Central memory CD4-positive, alpha-beta T cell (primary cell): ENCODE data around the gene KIF21B.

Experiments
- DNase-seq: peaks from one replicate; pipeline ENCODE4 v3.0.0; 2022

KIF21B gene

DNA sequence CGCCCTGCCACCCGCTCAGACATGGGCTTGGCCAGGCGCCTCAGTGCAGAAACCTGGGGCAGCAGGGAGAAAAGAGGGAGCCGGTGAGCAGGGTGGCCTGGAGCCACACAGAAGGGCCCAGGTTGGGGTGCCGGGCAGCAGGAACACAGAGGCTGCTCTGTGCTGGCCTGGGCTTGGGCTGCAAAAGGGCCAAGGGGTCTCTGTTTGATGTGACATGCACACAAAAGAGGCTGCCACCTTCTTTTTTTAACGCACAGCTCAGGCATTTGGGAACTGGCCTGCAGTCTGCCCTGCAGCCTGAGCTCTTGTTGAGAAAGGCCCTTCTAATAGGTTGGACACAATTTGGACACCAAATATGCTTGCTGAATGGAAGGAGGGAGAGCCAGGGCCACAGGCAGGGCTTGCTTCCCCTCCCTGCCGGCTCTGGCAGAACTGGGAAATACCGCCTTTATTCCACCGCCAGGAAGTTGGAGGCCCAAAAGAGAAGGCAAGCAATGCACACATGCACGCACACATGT lies 32.4 kb downstream of the KIF21B start:
- DNase-seq: no peak

- DNase-seq: no peak
These were observed 33.4 kb downstream of the KIF21B start for GRCh38 chr1:200990114-200990513.

GRCh38 chr1:200989337-200989736 lies 34.2 kb downstream of the KIF21B start:
- DNase-seq: no peak

DNA sequence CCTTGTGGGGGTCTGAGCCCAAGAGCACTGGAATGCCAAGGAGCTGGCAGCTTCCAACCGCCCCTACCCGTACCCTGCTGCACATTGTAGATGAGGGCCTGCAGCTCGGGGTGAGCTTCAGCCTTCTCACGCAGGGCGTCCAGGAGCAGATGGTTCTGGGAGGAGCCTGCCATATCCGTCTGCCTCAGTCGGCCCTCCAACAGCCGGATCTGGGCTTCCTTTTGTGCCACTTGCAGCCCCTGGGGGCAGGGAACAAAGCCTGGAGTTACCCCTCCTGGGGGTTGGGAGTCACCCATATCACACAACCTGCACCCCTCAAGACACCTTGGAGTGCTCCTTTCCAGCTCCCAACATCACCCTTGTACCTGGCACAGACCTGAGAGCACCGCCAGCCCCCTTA lies 34.8 kb downstream of the KIF21B start:
- DNase-seq: no peak

GRCh38 chr1:200985481-200985880 lies 38.0 kb downstream of the KIF21B start:
- no peak for DNase-seq

- DNase-seq: no peak
These were observed 40.4 kb downstream of the KIF21B start for GRCh38 chr1:200983035-200983561.

DNA sequence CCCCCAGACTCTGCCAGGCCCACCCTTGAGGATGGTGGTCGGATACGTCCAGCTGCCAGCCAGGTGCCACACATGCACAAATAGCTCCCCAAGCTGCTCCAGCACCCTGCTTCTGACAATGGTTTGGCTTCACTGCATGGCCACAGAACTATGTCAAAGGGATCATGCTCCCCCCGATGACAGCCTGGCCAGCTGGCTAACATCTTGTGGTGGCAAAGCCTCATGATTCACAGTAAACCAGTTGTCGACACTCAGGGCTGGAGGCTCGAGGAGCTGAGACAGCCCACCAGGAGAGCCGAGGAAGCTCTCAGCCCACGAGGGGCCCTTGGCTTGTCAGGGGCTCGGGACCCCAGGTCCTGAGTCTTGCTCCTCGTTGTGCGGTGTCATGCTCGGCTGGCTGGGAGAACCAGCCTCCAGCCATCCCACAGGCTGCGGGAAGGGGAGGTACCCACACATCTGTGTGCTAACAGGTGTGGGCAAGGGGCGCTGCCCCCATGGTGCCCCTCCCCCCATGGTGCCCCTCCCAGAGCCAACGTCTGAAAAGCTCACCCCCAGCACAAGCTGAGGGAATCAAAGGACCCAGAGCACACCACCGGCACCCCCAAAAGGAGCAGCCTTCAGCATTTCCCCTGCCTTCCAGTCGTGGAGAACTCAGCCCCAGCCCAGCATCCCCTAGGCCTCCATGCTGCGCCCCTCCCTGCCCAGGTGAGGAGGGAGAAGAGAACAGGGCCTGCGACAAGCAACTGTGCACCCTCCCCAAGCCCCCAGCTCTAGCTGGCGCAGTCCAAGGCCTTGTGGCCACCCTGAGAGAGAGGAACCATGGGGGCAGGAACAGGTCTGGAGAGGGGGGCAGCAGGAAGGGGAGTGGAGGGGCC lies 41.2 kb downstream of the KIF21B start:
- DNase-seq: no peak

- no peak for DNase-seq
These were observed 42.2 kb downstream of the KIF21B start for GRCh38 chr1:200981278-200981677.

DNA sequence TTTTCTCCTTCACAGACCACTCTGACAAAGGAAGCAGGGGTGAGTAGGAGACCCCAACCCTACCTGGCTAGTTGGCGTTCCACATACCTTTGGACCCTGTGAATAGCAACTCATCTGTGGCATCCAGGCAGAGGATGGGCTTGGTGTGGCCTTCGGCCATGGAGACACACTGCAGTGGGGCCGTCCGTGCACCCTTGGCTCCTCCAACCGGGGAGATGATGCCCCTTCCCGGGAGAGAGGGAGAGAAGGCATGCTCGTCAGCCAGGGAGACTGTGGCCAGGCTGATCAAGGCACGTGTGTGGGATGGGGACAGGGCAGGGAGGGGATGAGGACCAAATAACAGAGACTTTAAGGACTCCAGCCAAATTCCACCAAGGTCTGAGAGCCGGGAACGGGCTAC lies 42.6 kb downstream of the KIF21B start:
- DNase-seq: no peak

GRCh38 chr1:200980452-200980772 lies 43.1 kb downstream of the KIF21B start:
- no peak for DNase-seq

DNA sequence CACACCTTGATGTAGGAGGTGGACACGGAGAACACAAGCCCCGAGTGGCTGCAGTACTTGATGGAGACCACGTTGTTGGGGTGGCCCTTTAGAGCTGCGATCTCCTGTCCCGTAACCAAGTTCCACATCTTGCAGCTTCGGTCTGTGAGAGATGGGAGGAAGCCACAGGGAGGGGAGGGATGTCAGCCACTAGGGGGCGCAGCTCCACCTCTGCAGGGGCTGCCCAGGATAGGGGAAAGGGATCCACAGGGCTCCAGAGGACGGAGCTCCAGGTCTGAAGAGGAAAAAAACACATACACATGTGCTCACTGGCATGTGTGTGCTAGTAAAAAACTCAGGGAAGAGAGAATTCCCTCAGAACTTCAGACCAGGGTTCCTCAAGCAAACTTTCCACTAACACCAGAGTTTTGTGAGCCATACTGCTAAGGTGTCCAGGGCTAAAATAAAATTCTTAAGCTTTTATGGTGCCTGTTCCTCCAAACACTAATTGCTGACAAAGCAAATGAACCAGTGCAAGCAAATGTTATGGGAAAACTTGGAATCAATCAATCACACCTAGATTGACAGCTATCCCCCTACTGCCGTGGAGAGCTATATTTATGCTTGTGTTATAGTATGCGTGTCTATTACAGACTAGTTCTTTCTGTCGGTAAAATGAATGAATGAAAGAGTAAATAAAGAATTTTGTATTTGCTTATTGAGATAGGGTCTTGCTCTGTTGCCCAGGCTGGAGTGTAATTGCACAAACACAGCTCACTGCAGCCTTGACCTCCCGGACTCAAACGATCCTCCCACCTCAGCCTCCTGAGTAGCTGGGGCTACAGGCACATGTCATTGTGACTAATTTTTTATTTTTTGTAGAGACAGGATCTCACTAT lies 43.7 kb downstream of the KIF21B start:
- peak; percentile 46 for DNase-seq

DNA sequence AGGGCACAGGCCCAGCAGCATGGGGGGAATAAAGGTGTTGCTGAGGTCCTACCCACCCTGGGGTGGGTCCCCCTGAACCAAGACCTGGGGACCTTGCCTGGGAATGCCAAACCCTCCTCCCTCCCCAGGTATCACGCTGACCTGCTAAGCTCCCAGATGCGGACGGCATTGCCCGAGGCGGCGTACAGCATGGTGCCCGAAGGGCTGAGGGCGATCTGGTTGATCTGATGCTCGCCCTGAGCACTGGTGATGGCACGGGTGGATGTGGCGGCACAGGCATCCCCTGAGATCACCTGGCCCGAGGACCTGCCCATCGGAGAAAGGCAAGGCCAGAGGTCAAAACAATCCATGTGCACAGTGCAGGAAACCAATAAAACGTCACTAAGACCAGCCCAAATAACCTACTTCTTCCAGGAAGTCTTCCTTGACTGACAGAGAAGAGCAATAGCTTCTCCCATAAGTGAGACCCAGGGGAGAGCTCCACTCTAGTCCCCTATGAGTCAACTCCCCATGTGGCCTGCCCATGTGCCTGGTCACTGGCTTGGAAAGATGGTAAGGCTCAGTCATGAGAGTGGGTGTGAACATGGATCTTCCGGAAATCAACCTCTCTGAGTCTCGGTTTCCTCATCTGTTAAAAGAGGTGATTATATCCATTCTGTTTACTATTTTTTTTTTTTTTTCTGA lies 46.3 kb downstream of the KIF21B start:
- no peak for DNase-seq

GRCh38 chr1:200976634-200977033 lies 46.9 kb downstream of the KIF21B start:
- no peak for DNase-seq

- no peak for DNase-seq
These were observed 48.1 kb downstream of the KIF21B start for GRCh38 chr1:200975458-200975857.

- no peak for DNase-seq
These were observed 48.8 kb downstream of the KIF21B start for GRCh38 chr1:200974711-200975110.

- no peak for DNase-seq
These were observed 49.4 kb downstream of the KIF21B start for GRCh38 chr1:200973937-200974657.

DNA sequence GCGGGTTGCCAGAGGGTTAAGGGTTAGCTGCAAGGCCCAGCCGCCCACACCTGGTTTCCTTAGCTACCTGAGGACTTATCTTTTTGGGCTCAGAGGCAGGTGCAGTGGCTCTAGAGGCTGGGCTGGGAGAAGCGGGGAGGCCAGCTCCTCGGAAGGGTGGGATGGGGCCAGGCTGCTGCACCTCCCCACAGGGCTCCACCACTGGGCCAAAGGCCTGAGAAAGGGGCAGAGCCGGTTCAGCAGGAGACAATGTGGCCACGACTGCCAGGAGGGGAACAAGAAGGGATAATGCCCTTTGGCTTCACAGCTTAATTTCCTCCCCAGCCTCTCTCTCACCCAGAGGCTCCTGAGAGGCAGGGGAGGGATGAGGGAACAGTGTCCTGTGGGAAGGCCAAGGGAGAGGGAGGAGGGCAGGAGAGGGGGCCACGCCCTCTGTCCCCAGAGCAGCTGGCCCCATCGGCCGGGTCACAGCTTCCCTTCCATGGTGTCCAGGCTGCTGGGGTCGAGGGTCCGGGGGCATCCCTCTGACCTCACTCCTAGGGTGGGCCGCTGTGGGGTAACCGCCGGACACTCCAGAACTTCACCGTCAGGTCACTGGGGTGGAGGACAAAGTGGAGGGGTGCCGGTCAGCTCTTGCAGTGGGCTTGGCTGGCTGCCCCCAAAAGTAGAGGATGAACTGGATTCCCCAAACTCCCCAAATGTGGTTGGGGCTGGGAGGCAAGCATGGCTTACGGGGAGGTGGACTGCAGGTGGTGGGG lies 50.4 kb downstream of the KIF21B start:
- no peak for DNase-seq

GRCh38 chr1:200971955-200972711 lies 51.4 kb downstream of the KIF21B start:
- peak; percentile 52 for DNase-seq

GRCh38 chr1:200971428-200971903 lies 52.0 kb downstream of the KIF21B start:
- DNase-seq: no peak

- DNase-seq: no peak
These were observed 52.6 kb downstream of the KIF21B start for GRCh38 chr1:200970771-200971427.
